OCI-LY3 (cell line): ENCODE measurements around the gene NUP98.

Experiments
- EZH2phosphoT487 ChIP-seq: fragments of 200-600 bp; shearing (Covaris generic); IDR thresholded peaks from 2 replicates; pipeline ENCODE4 v1.6.1; 2018; ENCODE audit warnings: antibody characterized with exemption, mixed run types, low read depth
- TF ChIP-seq, protein P1 (sequence below): fragments of 200-600, 300-600 bp; sonication (generic); IDR thresholded peaks from 2 replicates; pipeline ENCODE4 v1.5.1; 2014; ENCODE audit warnings: antibody characterized with exemption, low read length, low read depth

- TF ChIP-seq, protein P1, sequence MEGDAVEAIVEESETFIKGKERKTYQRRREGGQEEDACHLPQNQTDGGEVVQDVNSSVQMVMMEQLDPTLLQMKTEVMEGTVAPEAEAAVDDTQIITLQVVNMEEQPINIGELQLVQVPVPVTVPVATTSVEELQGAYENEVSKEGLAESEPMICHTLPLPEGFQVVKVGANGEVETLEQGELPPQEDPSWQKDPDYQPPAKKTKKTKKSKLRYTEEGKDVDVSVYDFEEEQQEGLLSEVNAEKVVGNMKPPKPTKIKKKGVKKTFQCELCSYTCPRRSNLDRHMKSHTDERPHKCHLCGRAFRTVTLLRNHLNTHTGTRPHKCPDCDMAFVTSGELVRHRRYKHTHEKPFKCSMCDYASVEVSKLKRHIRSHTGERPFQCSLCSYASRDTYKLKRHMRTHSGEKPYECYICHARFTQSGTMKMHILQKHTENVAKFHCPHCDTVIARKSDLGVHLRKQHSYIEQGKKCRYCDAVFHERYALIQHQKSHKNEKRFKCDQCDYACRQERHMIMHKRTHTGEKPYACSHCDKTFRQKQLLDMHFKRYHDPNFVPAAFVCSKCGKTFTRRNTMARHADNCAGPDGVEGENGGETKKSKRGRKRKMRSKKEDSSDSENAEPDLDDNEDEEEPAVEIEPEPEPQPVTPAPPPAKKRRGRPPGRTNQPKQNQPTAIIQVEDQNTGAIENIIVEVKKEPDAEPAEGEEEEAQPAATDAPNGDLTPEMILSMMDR: no peak
- no peak for TF ChIP-seq EZH2phosphoT487
These were observed 48.3 kb upstream of the NUP98 start for GRCh38 chr11:3845670-3846069.
